IMR-90 (cell line): Measurements from ENCODE around the gene SPATS2L.

Experiments
- BHLHE40 ChIP-seq: fragments of 150-350 bp; IDR thresholded peaks from 2 replicates; pipeline ENCODE4 v1.6.1; 2016; ENCODE audit warnings: mild to moderate bottlenecking, low read depth, low read length
- CEBPB ChIP-seq: IDR thresholded peaks from 2 replicates; pipeline ENCODE4 v1.6.1; 2012; ENCODE audit warnings: low read depth, low read length, improper control_type of control experiment
- CTCF ChIP-seq: conservative IDR thresholded peaks from 2 replicates; pipeline ENCODE4 v1.5.1; 2012; ENCODE audit warnings: mild to moderate bottlenecking, low read depth, low read length, improper control_type of control experiment
- FOS ChIP-seq: fragments of 150-350 bp; IDR thresholded peaks from 2 replicates; pipeline ENCODE4 v1.6.1; 2016; ENCODE audit warnings: low read depth, low read length
- MAFK ChIP-seq: IDR thresholded peaks from 2 replicates; pipeline ENCODE4 v1.6.1; 2012; ENCODE audit warnings: low read depth, low read length, improper control_type of control experiment
- MXI1 ChIP-seq: IDR thresholded peaks from 2 replicates; pipeline ENCODE4 v1.6.1; 2012; ENCODE audit warnings: low read depth, mild to moderate bottlenecking, low read length, moderate library complexity, borderline replicate concordance
- NFE2L2 ChIP-seq: fragments of 150-350 bp; IDR thresholded peaks from 2 replicates; pipeline ENCODE4 v1.6.1; 2016; ENCODE audit warnings: low read depth, mild to moderate bottlenecking, low read length
- POLR2A ChIP-seq: IDR thresholded peaks from 2 replicates; pipeline ENCODE4 v1.6.1; 2012; ENCODE audit warnings: mild to moderate bottlenecking, low read depth, low read length
- RAD21 ChIP-seq: IDR thresholded peaks from 2 replicates; pipeline ENCODE4 v1.6.1; 2012; ENCODE audit warnings: low read length, improper control_type of control experiment
- RCOR1 ChIP-seq: IDR thresholded peaks from 2 replicates; pipeline ENCODE4 v1.6.1; 2012; ENCODE audit warnings: mild to moderate bottlenecking, low read length, improper control_type of control experiment; ENCODE audit not compliant: insufficient replicate concordance
- RFX5 ChIP-seq: IDR thresholded peaks from 2 replicates; pipeline ENCODE4 v1.8.0; 2012; ENCODE audit warnings: low read depth, mild to moderate bottlenecking, low read length, moderate library complexity
- SMC3 ChIP-seq: fragments of 150-350 bp; IDR thresholded peaks from 2 replicates; pipeline ENCODE4 v1.6.1; 2016; ENCODE audit warnings: low read depth, mild to moderate bottlenecking, antibody characterized with exemption, low read length, moderate library complexity
- USF2 ChIP-seq: fragments of 150-350 bp; IDR thresholded peaks from 2 replicates; pipeline ENCODE4 v1.6.1; 2017; ENCODE audit warnings: mild to moderate bottlenecking, antibody characterized with exemption, low read length, low read depth

GRCh38 chr2:200471324-200471848 lies 164.9 kb downstream of the SPATS2L start:
- TF ChIP-seq CTCF (peak; percentile 47), POLR2A (no peak), USF2 (no peak), RAD21 (peak; percentile 56), NFE2L2 (no peak), CEBPB (no peak), MXI1 (no peak), BHLHE40 (no peak), RFX5 (no peak), FOS (no peak), RCOR1 (no peak), SMC3 (peak; percentile 46), MAFK (no peak)
